ENCODE results near the gene ANXA1.
"Not testable (repeated sequence)": the region's sequence is repeated elsewhere in the genome, so short reads cannot be mapped to it uniquely, and the experiment has no call there.

ANXA1 gene

GRCh38 chr9:73183917-73184861, 32.5 kb downstream of the ANXA1 start:
- no peaks in the 10 kb centered on the region for H3K9me3 ChIP-seq
- H3K4me3 ChIP-seq (ENCODE audit: low read depth, low read length): no peak overlapping the region
- no peaks in the 10 kb centered on the region for H3K36me3 ChIP-seq
- no peaks in the 10 kb centered on the region for H3K27me3 ChIP-seq
- TF ChIP-seq CTCF (IDR thresholded peaks at IDR 0.05; ENCODE audit: low read depth, low read length): peak; percentile 34
- H3K4me1 ChIP-seq: no peaks in the 10 kb centered on the region
- DNase-seq: no peak

GRCh38 chr9:73191109-73191508, 39.4 kb downstream of the ANXA1 start:
- DNase-seq; H3K27me3 ChIP-seq; H3K4me1 ChIP-seq; H3K36me3 ChIP-seq; H3K9me3 ChIP-seq; H3K4me3 ChIP-seq (ENCODE audit: low read depth, low read length): not testable (repeated sequence)

- no peak for DNase-seq
- Histone ChIP-seq H3K27me3 (no peaks in the 10 kb centered on the region), H3K4me1 (no peaks in the 10 kb centered on the region), H3K36me3 (no peaks in the 10 kb centered on the region), H3K4me3 (ENCODE audit: low read depth, low read length) (no peak overlapping the region), H3K9me3 (no peaks in the 10 kb centered on the region)
- TF ChIP-seq CTCF (IDR thresholded peaks at IDR 0.05; ENCODE audit: low read depth, low read length): no peak
Observed at GRCh38 chr9:73194284-73194683, 42.6 kb downstream of the ANXA1 start.

- no peak for TF ChIP-seq CTCF (IDR thresholded peaks at IDR 0.05; ENCODE audit: low read depth, low read length)
- no peaks in the 10 kb centered on the region for H3K36me3 ChIP-seq
- no peaks in the 10 kb centered on the region for H3K9me3 ChIP-seq
- H3K27me3 ChIP-seq: no peaks in the 10 kb centered on the region
- H3K4me1 ChIP-seq: no peaks in the 10 kb centered on the region
- H3K4me3 ChIP-seq (ENCODE audit: low read depth, low read length): no peak overlapping the region
- no peak for DNase-seq
Observed at GRCh38 chr9:73199448-73199847, 47.8 kb downstream of the ANXA1 start.

GRCh38 chr9:73199886-73200285, 48.2 kb downstream of the ANXA1 start:
- Histone ChIP-seq H3K4me3 (ENCODE audit: low read depth, low read length) (no peak overlapping the region), H3K27me3 (no peaks in the 10 kb centered on the region), H3K9me3 (no peaks in the 10 kb centered on the region), H3K4me1 (no peaks in the 10 kb centered on the region), H3K36me3 (no peaks in the 10 kb centered on the region)
- peak; percentile 8 for DNase-seq
- peak; percentile 24 for TF ChIP-seq CTCF (IDR thresholded peaks at IDR 0.05; ENCODE audit: low read depth, low read length)

- H3K4me3 ChIP-seq (ENCODE audit: low read depth, low read length): no peak overlapping the region
- no peaks in the 10 kb centered on the region for H3K27me3 ChIP-seq
- no peak for DNase-seq
- no peaks in the 10 kb centered on the region for H3K4me1 ChIP-seq
- H3K36me3 ChIP-seq: no peaks in the 10 kb centered on the region
- TF ChIP-seq CTCF (IDR thresholded peaks at IDR 0.05; ENCODE audit: low read depth, low read length): peak; percentile 41; the same call in 1 of the 2 replicates
- H3K9me3 ChIP-seq: no peaks in the 10 kb centered on the region
Observed at GRCh38 chr9:73200694-73201452, 49.2 kb downstream of the ANXA1 start.

All from BE2C (cell line).